Activated naive CD4-positive, alpha-beta T cell treated with anti-CD3 and anti-CD28 coated beads, Interleukin-2, amount 50 U/mL, for 16 hours (primary cell): ENCODE results near the gene MAP1A.

Experiments
- DNase-seq: peaks from one replicate; pipeline ENCODE4 v3.0.0-alpha.2; 2020

MAP1A gene

GRCh38 chr15:43511012-43511885 is 6.2 kb upstream of the MAP1A start:
- DNase-seq = no peak

GRCh38 chr15:43513550-43513949 is 3.9 kb upstream of the MAP1A start:
- DNase-seq = no peak

GRCh38 chr15:43514241-43515057 is 3.0 kb upstream of the MAP1A start:
- DNase-seq = no peak

GRCh38 chr15:43515741-43516140 is 1.7 kb upstream of the MAP1A start:
- no peak for DNase-seq

DNA sequence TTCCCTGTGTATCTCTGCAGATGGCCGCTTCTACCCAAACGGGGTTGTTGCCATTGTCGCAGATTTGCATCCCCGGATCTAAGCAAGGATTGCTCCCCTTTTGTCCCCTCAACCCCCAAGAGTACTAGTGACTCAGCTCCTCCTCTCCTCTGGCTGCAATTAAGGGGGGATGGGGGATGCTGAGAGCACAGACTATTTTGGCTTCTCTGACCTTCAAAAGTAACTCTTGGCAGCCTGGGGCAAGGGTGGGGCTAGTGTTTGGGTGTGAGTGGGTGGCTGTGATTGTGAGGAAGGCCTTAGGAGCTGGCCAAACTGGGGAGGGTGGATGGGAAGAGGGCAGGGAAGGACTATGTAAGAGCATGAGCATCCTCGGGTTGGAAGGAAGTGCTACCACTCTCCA is 1.2 kb upstream of the MAP1A start:
- DNase-seq = no peak

DNA sequence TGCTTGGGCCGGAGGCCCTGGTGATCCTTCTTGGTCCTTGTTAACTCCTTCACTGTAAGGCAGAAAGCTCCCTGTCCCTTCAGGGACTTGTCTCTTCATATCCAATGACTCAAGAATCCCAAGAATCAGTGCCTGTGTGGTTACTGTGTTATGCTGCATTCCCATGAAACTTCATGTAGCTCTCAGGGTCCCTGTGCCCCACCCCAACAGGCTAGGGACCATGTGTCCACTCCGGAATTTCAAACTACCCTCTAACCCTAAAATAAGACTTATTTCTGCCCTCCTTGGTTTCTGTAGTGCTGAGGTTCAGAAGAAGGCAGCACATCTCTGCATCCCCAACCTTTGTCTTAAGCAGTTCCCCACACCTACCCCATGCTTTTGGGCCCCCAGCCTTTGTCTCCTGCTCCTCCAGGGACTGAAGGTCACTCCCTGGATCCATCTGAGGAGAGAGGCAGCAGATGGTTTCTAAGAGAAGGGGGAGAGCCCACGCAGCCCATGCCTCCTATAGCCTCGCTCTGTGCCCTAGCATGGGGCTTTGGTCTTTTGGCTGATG is 531 bp upstream of the MAP1A start:
- DNase-seq = no peak

DNA sequence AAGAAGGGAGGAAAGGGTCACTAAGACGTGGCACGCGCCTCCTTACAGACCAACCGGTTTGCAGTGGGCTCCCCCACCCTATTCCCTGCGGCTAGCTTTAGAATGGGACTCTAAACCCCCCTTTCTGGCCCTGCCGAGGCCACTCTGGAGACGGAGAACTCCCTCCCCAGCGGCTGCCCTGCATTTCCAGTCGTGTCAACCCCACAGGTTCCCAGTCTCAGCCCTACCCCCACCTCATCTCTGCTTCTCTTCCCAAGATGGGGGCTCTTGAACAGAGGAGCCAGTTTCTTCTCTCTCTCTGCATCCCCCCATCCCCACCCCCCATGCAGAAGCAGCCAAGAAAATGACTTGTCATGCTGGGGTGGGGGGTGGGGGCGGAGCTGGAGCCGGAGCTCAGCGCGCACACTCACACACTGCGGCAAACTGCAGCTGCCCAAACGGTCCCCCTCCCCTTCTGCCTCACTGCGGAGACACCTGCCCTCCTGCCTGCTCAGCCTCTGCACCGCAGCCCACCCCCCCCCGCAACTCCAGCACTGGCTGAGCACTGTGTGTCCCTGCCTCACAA is 871 bp downstream of the MAP1A start:
- peak; percentile 18 for DNase-seq

- no peak for DNase-seq
These were observed 1.8 kb downstream of the MAP1A start for GRCh38 chr15:43519196-43519595.

GRCh38 chr15:43520138-43520537 is 2.7 kb downstream of the MAP1A start:
- no peak for DNase-seq

GRCh38 chr15:43521419-43521818 is 4.0 kb downstream of the MAP1A start:
- no peak for DNase-seq

DNA sequence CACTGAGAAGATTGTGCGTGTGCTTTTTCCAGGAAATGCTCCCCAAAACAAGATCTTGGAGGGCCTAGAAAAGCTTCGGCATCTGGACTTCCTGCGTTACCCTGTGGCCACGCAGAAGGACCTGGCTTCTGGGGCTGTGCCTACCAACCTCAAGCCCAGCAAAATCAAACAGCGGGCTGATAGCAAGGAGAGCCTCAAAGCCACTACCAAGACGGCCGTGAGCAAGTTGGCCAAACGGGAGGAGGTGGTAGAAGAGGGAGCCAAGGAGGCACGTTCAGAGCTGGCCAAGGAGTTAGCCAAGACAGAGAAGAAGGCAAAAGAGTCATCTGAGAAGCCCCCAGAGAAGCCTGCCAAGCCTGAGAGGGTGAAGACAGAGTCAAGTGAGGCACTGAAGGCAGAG is 4.8 kb downstream of the MAP1A start:
- DNase-seq = no peak

- DNase-seq = no peak
These were observed 6.2 kb downstream of the MAP1A start for GRCh38 chr15:43523646-43524045.

DNA sequence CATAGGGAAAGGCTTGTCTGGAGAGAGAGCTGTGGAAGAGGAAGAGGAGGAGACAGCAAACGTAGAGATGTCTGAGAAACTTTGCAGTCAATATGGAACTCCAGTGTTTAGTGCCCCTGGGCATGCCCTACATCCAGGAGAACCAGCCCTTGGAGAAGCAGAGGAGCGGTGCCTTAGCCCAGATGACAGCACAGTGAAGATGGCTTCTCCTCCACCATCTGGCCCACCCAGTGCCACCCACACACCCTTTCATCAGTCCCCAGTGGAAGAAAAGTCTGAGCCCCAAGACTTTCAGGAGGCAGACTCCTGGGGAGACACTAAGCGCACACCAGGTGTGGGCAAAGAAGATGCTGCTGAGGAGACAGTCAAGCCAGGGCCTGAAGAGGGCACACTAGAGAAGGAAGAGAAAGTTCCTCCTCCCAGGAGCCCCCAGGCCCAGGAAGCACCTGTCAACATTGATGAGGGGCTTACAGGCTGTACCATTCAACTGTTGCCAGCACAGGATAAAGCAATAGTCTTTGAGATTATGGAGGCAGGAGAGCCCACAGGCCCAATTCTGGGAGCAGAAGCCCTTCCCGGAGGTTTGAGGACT is 6.9 kb downstream of the MAP1A start:
- DNase-seq = no peak

GRCh38 chr15:43525131-43525530 is 7.7 kb downstream of the MAP1A start:
- no peak for DNase-seq

DNA sequence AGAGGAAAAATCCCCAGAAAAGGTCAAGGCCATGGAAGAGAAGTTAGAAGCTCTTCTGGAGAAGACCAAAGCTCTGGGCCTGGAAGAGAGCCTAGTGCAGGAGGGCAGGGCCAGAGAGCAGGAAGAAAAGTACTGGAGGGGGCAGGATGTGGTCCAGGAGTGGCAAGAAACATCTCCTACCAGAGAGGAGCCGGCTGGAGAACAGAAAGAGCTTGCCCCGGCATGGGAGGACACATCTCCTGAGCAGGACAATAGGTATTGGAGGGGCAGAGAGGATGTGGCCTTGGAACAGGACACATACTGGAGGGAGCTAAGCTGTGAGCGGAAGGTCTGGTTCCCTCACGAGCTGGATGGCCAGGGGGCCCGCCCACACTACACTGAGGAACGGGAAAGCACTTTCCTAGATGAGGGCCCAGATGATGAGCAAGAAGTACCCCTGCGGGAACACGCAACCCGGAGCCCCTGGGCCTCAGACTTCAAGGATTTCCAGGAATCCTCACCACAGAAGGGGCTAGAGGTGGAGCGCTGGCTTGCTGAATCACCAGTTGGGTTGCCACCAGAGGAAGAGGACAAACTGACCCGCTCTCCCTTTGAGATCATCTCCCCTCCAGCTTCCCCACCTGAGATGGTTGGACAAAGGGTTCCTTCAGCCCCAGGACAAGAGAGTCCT is 9.0 kb downstream of the MAP1A start:
- DNase-seq = no peak

GRCh38 chr15:43527016-43527801 is 9.8 kb downstream of the MAP1A start:
- DNase-seq = no peak

GRCh38 chr15:43527802-43528541 is 10.6 kb downstream of the MAP1A start:
- no peak for DNase-seq

GRCh38 chr15:43528542-43529007 is 11.2 kb downstream of the MAP1A start:
- no peak for DNase-seq

DNA sequence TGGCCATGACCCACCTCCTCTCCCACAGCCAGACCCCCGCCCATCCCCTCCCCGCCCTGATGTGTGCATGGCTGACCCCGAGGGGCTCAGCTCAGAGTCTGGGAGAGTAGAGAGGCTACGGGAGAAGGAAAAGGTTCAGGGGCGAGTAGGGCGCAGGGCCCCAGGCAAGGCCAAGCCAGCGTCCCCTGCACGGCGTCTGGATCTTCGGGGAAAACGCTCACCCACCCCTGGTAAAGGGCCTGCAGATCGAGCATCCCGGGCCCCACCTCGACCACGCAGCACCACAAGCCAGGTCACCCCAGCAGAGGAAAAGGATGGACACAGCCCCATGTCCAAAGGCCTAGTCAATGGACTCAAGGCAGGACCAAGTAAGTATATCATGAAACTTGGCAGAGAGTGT is 11.7 kb downstream of the MAP1A start:
- DNase-seq = no peak

DNA sequence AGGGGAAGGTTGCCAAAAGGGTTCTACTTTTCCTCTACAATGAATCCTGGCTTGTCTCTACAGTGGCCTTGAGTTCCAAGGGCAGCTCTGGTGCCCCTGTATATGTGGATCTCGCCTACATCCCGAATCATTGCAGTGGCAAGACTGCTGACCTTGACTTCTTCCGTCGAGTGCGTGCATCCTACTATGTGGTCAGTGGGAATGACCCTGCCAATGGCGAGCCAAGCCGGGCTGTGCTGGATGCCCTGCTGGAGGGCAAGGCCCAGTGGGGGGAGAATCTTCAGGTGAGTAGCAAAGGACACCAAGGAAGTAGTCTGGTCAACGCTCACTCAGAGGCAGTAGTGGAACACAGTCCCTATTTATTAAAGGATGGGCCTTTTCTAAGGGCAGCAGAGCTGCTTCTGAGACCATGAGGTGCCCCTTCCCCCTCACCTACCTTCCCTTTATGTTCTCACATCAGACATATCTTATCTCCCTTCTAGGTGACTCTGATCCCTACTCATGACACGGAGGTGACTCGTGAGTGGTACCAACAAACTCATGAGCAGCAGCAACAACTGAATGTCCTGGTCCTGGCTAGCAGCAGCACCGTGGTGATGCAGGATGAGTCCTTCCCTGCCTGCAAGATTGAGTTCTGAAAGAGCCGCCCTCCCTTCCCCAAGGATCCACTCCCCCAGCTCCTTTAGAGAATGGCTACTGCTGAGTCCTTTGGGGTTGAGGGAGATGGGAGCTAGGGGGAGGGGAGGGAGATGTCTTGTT is 12.4 kb downstream of the MAP1A start:
- DNase-seq = no peak
